ENCODE data around the gene PLEKHH3. TPM values are rescaled to one million over a fixed set of nuclear protein-coding genes. Genes with fewer than 3 reads are reported as not detected.

The PLEKHH3 gene
- total and polyA plus RNA-seq, 2 experiments from 2014 or later = 20.5 to 33.7 TPM

- Histone ChIP-seq H3K79me2 (no peaks in the 10 kb centered on the region), H3K4me2 (no peak overlapping the region), H4K20me1 (ENCODE audit: insufficient read depth, poor library complexity, severe bottlenecking) (no peaks in the 10 kb centered on the region), H3K27me3 (no peaks in the 10 kb centered on the region), H2AFZ (no peak overlapping the region), H3K27ac (no peak overlapping the region), H3K4me3 (no peak overlapping the region), H3K4me1 (ENCODE audit: insufficient read depth) (no peaks in the 10 kb centered on the region), H3K9me3 (ENCODE audit: low read depth) (no peaks in the 10 kb centered on the region), H3K9me2 (replicated peaks; ENCODE audit: insufficient read depth) (no peaks in the 10 kb centered on the region), H3K36me3 (replicated peaks; ENCODE audit: insufficient read depth, low read depth) (no peaks in the 10 kb centered on the region)
- TF ChIP-seq CTCF (IDR thresholded peaks at IDR 0.05; ENCODE audit: poor library complexity) (no peak), EZH2 (IDR thresholded peaks at IDR 0.05; ENCODE audit: borderline replicate concordance) (no peak), EZH2phosphoT487 (IDR thresholded peaks at IDR 0.05; ENCODE audit: low read depth, severe bottlenecking, unreplicated experiment) (no peak)
- no peak for DNase-seq (ENCODE audit: low spot score)
- WGBS (ENCODE audit: low lambda C conversion rate, missing lambda C conversion rate) = 60% methylated on average over 1 of the region's 2 CpGs
Measured at GRCh38 chr17:42698736-42699414, 22.1 kb upstream of the PLEKHH3 start.

GRCh38 chr17:42697108-42697811 lies 20.5 kb upstream of the PLEKHH3 start:
- no peak for DNase-seq (ENCODE audit: low spot score)
- Histone ChIP-seq H3K9me3 (ENCODE audit: low read depth) (no peaks in the 10 kb centered on the region), H3K36me3 (replicated peaks; ENCODE audit: insufficient read depth, low read depth) (no peaks in the 10 kb centered on the region), H4K20me1 (ENCODE audit: insufficient read depth, poor library complexity, severe bottlenecking) (no peaks in the 10 kb centered on the region), H3K27ac (no peak overlapping the region), H3K4me3 (no peak overlapping the region), H3K4me2 (no peak overlapping the region), H3K79me2 (no peaks in the 10 kb centered on the region), H3K27me3 (no peaks in the 10 kb centered on the region), H3K4me1 (ENCODE audit: insufficient read depth) (no peaks in the 10 kb centered on the region), H2AFZ (no peak overlapping the region), H3K9me2 (replicated peaks; ENCODE audit: insufficient read depth) (no peaks in the 10 kb centered on the region)
- whole genome bisulfite sequencing (ENCODE audit: low lambda C conversion rate, missing lambda C conversion rate) = 97% methylated on average over 19 of the region's 19 CpGs
- TF ChIP-seq EZH2phosphoT487 (IDR thresholded peaks at IDR 0.05; ENCODE audit: low read depth, severe bottlenecking, unreplicated experiment) (no peak), CTCF (IDR thresholded peaks at IDR 0.05; ENCODE audit: poor library complexity) (no peak), EZH2 (IDR thresholded peaks at IDR 0.05; ENCODE audit: borderline replicate concordance) (no peak)

GRCh38 chr17:42695500-42695899 lies 18.7 kb upstream of the PLEKHH3 start:
- no peaks in the 10 kb centered on the region for H3K36me3 ChIP-seq (replicated peaks; ENCODE audit: insufficient read depth, low read depth)
- WGBS (ENCODE audit: low lambda C conversion rate, missing lambda C conversion rate) = 97% methylated on average over 20 of the region's 20 CpGs

More at GRCh38 chr17:42695500-42695899, 18.7 kb upstream of the PLEKHH3 start:
- no peak for DNase-seq (ENCODE audit: low spot score)
- H3K4me2 ChIP-seq = no peak overlapping the region
- no peaks in the 10 kb centered on the region for H4K20me1 ChIP-seq (ENCODE audit: insufficient read depth, poor library complexity, severe bottlenecking)
- no peak overlapping the region for H3K4me3 ChIP-seq
- H2AFZ ChIP-seq = no peak overlapping the region
- no peak for TF ChIP-seq CTCF (IDR thresholded peaks at IDR 0.05; ENCODE audit: poor library complexity)
- no peak for TF ChIP-seq EZH2 (IDR thresholded peaks at IDR 0.05; ENCODE audit: borderline replicate concordance)
- no peak for TF ChIP-seq EZH2phosphoT487 (IDR thresholded peaks at IDR 0.05; ENCODE audit: low read depth, severe bottlenecking, unreplicated experiment)
- no peaks in the 10 kb centered on the region for H3K4me1 ChIP-seq (ENCODE audit: insufficient read depth)
- no peak overlapping the region for H3K27ac ChIP-seq
- no peaks in the 10 kb centered on the region for H3K79me2 ChIP-seq
- H3K9me2 ChIP-seq (replicated peaks; ENCODE audit: insufficient read depth) = no peaks in the 10 kb centered on the region
- no peaks in the 10 kb centered on the region for H3K9me3 ChIP-seq (ENCODE audit: low read depth)
- H3K27me3 ChIP-seq = no peaks in the 10 kb centered on the region
